ENCODE data around the gene TMEM109. TPM values are rescaled to one million over a fixed set of nuclear protein-coding genes. Genes with fewer than 3 reads are reported as not detected.

TMEM109 gene
- total and polyA plus RNA-seq, 2 of the 4 experiments (the other 2 are of a cell fraction) = 15.1 to 69.7 TPM

- Histone ChIP-seq H2AK9ac (replicated peaks; ENCODE audit: low read depth, low read length, poor library complexity) (no peak overlapping the region), H3K27ac (ENCODE audit: insufficient read depth, low read length) (no peak overlapping the region), H3K4me3 (ENCODE audit: insufficient read depth, low read depth, low read length) (no peak overlapping the region), H2AK5ac (ENCODE audit: low read depth, low read length) (no peak overlapping the region), H3K36me3 (ENCODE audit: control insufficient read depth, insufficient read depth, low read length) (no peaks in the 10 kb centered on the region), H3K23ac (ENCODE audit: low read depth, low read length) (no peak overlapping the region), H4K20me1 (ENCODE audit: insufficient read depth, low read length) (no peaks in the 10 kb centered on the region), H2BK15ac (ENCODE audit: low read depth, low read length) (no peak overlapping the region), H3K9me1 (ENCODE audit: insufficient read depth, low read length) (no peaks in the 10 kb centered on the region), H3K56ac (ENCODE audit: extremely low read depth, insufficient read depth, low read length) (no peak overlapping the region), H3K4ac (ENCODE audit: low read depth, low read length) (no peak overlapping the region), H2BK20ac (ENCODE audit: low read depth, low read length) (no peak overlapping the region), H3K4me1 (ENCODE audit: control insufficient read depth, insufficient read depth, low read length) (no peaks in the 10 kb centered on the region), H2BK5ac (ENCODE audit: low read depth, low read length, poor library complexity, severe bottlenecking) (no peak overlapping the region), H3K9me3 (ENCODE audit: control insufficient read depth, insufficient read depth, low read length) (peaks cover 1% of the 10 kb centered on the region; the same call in 1 of the 2 replicates), H3K14ac (replicated peaks; ENCODE audit: low read depth, low read length) (no peak overlapping the region), H3K18ac (ENCODE audit: low read depth, low read length) (no peak overlapping the region), H4K5ac (ENCODE audit: low read depth, low read length) (no peak overlapping the region), H2BK120ac (ENCODE audit: low read depth, low read length) (no peak overlapping the region), H4K91ac (ENCODE audit: insufficient read depth, low read depth, low read length) (no peak overlapping the region), H3K79me1 (ENCODE audit: low read depth in 1 of 2, low read length in 2 of 2) (no peaks in the 10 kb centered on the region), H2AFZ (replicated peaks; ENCODE audit: low read length, poor library complexity) (no peak overlapping the region), H3K27me3 (ENCODE audit: control insufficient read depth, insufficient read depth, low read length) (peaks cover 24% of the 10 kb centered on the region), H3K9ac (ENCODE audit: low read depth, low read length) (no peak overlapping the region), H4K8ac (ENCODE audit: low read depth in 2 of 2, low read length in 2 of 2) (no peak overlapping the region), H3K4me2 (ENCODE audit: low read depth, low read length) (no peak overlapping the region)
- in situ Hi-C loops (cut with MboI; ENCODE audit: low sequenced_read_pairs) = no loop called here
- no peak for TF ChIP-seq ELK1 (IDR thresholded peaks at IDR 0.05; ENCODE audit: borderline replicate concordance, low read depth, low read length)
- TF ChIP-seq FOS (IDR thresholded peaks at IDR 0.05; ENCODE audit: low read depth, low read length) = no peak
- no peak for TF ChIP-seq NFE2L2 (IDR thresholded peaks at IDR 0.05; ENCODE audit: low read depth, low read length)
- TF ChIP-seq RFX5 (IDR thresholded peaks at IDR 0.05; ENCODE audit: low read depth, low read length) = no peak
- no peak for TF ChIP-seq CHD1 (IDR thresholded peaks at IDR 0.05; ENCODE audit: low read depth, low read length)
- no peak for TF ChIP-seq RAD21 (IDR thresholded peaks at IDR 0.05; ENCODE audit: low read length)
- TF ChIP-seq MAZ (IDR thresholded peaks at IDR 0.05; ENCODE audit: borderline replicate concordance, low read depth, low read length) = no peak
- no peak for TF ChIP-seq RCOR1 (IDR thresholded peaks at IDR 0.05; ENCODE audit: insufficient replicate concordance, low read length)
- no peak for TF ChIP-seq USF2 (IDR thresholded peaks at IDR 0.05; ENCODE audit: low read depth, low read length)
- TF ChIP-seq CEBPB (IDR thresholded peaks at IDR 0.05; ENCODE audit: low read depth, low read length) = no peak
- no peak for TF ChIP-seq MAFK (IDR thresholded peaks at IDR 0.05; ENCODE audit: low read depth, low read length)
- no peak for TF ChIP-seq MXI1 (IDR thresholded peaks at IDR 0.05; ENCODE audit: borderline replicate concordance, low read depth, low read length)
- TF ChIP-seq POLR2A (IDR thresholded peaks at IDR 0.05; ENCODE audit: low read depth, low read length) = no peak
- no peak for TF ChIP-seq BHLHE40 (IDR thresholded peaks at IDR 0.05; ENCODE audit: low read depth, low read length)
- no peak for TF ChIP-seq CTCF (conservative IDR thresholded peaks at IDR 0.05; ENCODE audit: low read depth, low read length)
- TF ChIP-seq SMC3 (IDR thresholded peaks at IDR 0.05; ENCODE audit: low read depth, low read length) = no peak
- ATAC-seq (ENCODE audit: low read depth) (no peak; the same call in 1 of the 2 replicates), DNase-seq (no peak)
- intact Hi-C loops (cut with micrococcal nuclease) = no loop called here
- ChIA-PET POLR2A (ENCODE audit: unreplicated experiment) (no interaction called here), CTCF (no interaction called here)
- dilution Hi-C loops (cut with HindIII; ENCODE audit: low sequenced_read_pairs, unreplicated experiment) = no loop called here
- no TSS peak for BruUV-seq (replicated peaks)
- WGBS, 2 experiments (ENCODE audit: extremely low coverage in 2 of 2, insufficient read length in 1 of 2) = no CpG with 5 or more reads among the region's 6 CpGs
These were observed 45.5 kb downstream of the TMEM109 start for GRCh38 chr11:60959431-60959830.
